Right lung (tissue), 5 donors: ENCODE results near the gene MIA2. TPM values are rescaled to one million over a fixed set of nuclear protein-coding genes. Genes with fewer than 3 reads are reported as not detected.
"Not testable (repeated sequence)": the region's sequence is repeated elsewhere in the genome, so short reads cannot be mapped to it uniquely, and the experiment has no call there.

Experiments
- DNase-seq, 2 donors: peaks; one replicate each; pipeline ENCODE4 v3.0.0-alpha.2; 2013
- polyA plus RNA-seq, 5 donors: library from polyadenylated mRNA; unstranded; fragments of 120-200 nt; gene quantifications; one replicate each; pipeline versions ENCODE4 v1.2.1 to v1.2.3, GENCODE V29; 2013; ENCODE audit warnings: inconsistent platforms in 1 of 5, low replicate concordance in 1 of 5; ENCODE audit not compliant: insufficient read length in 5 of 5, insufficient read depth in 1 of 5

The MIA2 gene
- polyA plus RNA-seq, 5 donors, result 17.1 to 23.0 (median 22.5) TPM

DNA sequence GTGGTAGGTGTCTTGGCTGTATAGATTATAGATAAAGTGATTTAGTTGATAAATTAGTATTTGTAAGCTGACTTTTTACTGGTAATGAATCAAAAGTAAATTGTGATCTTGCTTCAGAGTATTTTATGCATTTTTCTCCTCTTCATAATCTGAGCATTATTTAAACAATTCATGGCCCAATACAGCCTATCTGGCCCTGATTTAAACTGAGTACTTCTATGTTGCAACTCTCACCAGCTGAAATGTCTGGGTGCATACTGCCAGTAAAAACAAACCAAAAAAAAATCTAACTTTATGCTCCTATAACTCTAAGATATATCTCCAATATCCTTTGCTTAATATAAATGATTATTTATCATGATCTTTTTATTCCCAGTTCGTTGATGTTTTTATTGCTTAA lies 86.6 kb downstream of the MIA2 start:
- DNase-seq, result no peak

DNA sequence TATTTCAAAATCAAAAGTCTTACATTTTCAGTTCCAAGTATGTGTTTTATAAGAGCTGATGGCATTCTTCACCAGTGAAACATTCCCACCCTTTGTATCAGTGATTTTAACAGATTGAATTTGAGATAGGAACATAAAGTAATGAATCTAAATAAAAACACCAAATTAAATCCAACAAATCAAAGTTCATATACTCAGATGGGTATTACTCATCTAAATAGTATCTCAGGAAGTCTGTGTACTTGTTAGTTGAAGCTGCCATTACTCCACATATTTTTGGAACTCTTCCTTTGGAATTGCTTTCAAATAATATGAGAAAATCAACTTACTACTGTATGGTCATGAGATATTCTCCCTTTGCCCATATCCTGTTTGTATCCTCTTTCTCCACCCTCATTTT lies 89.1 kb downstream of the MIA2 start:
- DNase-seq, result no peak

DNA sequence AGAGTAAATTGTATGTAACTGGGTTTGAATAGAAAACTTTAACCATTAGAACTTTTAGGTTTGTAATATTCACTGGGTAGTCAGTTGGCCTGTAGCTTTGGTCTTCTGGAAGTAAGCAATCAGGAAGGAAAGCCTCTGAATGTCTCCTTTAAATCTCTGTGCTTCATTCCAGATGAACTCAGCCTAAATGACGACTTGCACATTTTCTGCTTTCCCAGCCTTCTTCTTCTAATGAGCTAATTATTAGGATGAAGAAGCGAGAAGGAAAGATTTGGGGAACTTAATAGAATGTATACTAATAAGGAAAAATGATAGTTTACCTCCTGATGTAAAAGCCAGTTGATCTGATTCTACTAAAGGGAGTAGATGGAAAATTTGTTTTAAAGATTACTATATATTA lies 90.4 kb downstream of the MIA2 start:
- no peak for DNase-seq

DNA sequence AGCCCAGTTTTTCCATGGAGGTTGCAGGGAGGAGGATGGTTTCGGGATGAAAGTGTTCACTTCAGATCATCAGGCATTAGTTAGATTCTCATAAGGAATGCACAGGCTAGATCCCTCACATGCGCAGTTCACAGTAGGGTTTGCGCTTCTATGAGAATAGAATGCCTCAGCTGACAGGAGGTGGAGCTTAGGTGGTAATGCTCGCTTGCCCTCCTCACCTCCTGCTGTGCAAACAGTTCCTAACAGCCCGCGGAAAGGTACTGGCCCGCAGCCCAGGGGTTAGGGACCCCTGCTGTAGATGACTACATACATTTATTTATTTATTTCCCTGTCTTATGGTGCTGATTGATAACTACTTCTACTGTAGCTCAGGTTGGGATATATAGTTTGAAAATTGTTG lies 105.3 kb downstream of the MIA2 start:
- peak; percentile 1 to 2 for DNase-seq

- DNase-seq, result not testable (repeated sequence)
Measured at GRCh38 chr14:39341126-39341525, 107.4 kb downstream of the MIA2 start.

- no peak for DNase-seq
Measured at GRCh38 chr14:39342768-39343167, 109.1 kb downstream of the MIA2 start.

GRCh38 chr14:39343614-39344013 lies 109.9 kb downstream of the MIA2 start:
- DNase-seq, result no peak

- DNase-seq, result no peak
Measured at GRCh38 chr14:39350866-39351265, 117.2 kb downstream of the MIA2 start.

GRCh38 chr14:39351708-39352107 lies 118.0 kb downstream of the MIA2 start:
- no peak for DNase-seq

GRCh38 chr14:39359069-39359468 lies 125.4 kb downstream of the MIA2 start:
- DNase-seq, result not testable (repeated sequence)

DNA sequence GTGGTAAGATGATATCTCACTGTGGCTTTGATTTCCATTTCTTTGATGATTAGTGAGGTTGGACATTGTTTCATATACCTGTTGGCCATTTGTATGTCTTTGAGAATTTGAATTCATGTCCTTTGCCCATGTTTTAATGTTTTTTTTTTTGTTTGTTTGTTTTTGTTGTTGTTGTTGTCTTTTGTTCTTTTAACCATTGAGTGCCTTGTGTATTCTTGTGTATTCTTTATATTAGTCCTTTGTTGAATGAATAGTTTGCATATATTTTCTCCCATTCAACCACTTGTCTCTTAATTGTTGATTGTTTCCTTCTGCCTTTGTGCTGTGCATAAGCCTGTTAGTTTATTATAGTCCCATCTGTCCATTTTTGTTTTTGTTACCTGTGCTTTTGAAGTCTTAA lies 126.6 kb downstream of the MIA2 start:
- DNase-seq, result no peak

DNA sequence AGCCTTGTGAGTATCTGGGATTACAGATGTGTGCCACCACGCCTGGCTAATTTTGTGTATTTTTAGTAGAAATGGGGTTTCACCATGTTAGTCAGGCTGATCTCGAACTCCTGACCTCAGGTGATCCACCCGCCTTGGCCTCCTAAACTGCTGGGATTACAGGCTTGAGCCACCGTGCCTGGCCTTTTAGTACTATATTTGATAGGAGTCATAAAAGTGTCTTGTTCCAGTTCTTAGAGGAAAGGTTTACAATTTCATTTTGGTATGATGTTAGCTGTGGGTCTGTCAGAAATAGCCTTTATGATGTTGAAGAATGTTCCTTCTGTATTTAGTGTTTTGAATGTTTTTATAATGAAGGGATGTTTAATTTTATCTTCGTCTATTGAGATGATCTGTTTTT lies 127.8 kb downstream of the MIA2 start:
- DNase-seq, result not testable (repeated sequence)

DNA sequence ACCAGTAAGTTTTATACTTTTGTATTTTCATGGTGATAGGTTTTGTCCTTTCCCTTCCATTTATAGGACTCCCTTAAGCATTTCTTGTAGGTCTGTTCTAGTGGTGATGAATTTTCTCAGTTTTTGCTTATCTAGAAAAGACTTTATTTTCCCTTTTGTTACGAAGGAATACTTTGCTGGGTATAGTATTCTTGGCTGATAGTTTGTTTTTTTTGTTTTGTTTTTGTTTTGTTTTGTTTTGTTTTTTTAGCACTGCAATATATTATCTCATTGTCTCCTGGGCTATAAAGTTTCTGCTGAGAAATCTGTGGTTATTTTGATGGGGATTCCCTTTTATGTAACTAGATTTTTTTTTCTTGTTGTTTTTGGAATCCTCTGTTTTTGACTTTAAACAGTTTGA lies 130.8 kb downstream of the MIA2 start:
- no peak for DNase-seq

DNA sequence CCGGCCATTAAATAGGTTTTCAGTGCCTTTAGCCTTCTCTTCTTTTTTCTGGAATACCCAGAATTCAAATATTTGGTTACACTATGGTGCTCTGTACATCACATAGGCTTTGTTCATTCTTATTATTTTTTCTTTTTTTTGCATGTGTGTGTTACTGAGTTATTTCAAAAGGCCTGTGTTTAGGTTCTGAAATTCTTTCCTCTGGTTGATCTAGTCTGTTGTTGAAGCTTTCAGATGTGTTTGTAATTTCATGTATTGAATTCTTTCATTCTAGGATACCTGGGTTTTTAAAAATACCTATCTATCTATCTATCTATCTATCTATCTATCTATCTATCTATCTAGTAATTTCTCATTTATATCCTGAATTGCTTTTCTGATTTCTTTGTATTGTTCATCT lies 131.6 kb downstream of the MIA2 start:
- no peak for DNase-seq

DNA sequence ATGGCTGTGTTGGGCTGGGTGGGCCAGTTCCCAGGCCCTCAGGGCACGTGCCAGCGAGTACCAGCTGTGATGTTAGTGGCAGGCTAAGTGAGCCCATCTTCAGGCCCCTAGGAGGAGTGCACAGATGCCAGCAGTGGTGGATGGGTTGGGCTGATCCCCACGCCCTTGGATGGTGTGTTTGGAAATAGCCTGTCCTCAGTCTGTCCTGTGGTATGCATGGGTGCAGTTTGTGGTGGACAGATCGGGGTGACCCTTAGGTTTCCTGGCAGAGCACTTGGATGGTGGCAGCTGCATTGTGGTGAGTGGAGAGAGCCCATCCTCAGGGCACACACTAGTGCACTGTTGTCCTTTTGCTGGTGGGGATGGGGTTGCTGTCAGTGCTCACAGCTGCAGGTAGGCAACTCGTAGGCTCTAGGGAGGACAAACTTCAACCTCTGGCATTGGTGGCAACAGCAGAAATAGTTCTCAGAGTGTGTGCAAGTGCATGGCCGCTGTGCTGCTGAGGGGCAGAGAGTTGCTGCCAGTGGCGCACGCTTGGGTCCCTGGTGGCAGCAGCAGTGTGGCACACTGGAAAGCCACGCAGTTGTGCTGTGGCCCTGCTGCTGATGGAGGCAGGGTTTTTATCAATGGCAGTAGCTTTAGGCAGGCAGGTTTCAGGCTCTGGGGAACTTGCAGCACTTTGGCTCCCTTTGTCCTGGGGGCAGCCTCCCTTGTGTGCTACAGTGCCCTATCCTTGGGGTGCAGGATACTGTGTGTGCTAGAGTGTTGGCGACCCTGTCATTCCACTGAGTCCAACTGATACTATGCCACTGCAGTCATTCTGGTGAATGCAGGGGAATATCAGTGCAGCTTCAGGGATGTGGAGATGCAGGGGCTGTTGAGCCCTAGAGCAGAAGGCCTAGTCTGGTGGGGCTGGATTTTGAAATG lies 133.0 kb downstream of the MIA2 start:
- no peak for DNase-seq

DNA sequence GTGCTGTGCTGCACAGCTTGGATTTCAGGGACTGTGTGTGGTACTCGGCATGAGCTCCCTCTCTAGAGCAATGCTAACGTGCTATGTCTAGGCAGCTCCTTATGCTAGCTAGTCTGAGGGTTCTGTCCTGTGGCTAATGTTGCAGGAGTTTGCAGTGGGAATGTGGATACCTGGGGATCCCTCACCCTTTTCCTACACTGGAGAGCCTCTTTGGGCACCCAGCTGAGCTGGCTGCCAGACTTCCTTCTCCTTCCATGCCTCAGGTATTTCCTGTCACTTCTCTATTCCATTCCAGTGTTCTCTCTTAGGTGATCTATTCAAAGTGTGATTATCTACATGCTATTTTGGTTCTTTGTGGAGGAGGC lies 133.7 kb downstream of the MIA2 start:
- no peak for DNase-seq

GRCh38 chr14:39368261-39368959 lies 134.7 kb downstream of the MIA2 start:
- peak; percentile 35 to 64 for DNase-seq

- no peak for DNase-seq
Measured at GRCh38 chr14:39369029-39369428, 135.3 kb downstream of the MIA2 start.

DNA sequence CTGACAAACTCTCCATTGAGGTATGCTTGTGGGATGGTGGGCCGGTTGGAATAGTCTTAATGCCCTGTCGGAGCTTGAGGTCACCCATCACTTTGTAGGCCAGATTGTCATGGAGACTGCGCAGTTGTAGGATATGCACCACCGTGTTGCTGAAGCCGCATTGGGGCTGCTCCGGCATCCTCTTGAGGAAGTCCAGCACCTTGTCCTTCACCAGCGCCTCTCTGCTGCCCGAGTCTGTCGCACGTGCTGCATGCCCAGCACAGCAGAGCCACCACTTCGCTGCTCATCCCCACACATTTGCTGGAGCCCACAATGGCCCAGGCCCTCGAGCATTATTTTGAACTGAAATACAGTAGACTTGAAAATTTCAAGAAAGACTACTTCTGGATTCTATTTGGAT lies 136.7 kb downstream of the MIA2 start:
- DNase-seq, result no peak

DNA sequence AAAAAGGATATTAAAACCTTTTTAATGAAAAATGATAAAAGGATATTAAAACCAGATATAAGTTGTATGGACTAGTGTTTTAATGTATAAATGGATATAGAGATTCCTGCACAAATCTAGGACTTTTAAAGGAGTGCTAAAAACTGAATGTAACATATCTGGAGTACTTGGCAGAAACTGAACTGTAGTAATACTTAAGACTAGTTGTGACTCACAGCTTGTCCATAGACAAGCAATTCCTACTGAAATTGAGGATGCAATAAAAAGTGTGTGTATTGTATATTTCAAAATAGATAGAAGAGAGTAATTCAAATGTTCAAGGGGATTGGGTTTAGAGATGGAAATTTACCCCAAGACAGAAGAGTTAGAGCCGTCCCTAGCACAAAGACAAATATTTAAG lies 138.9 kb downstream of the MIA2 start:
- no peak for DNase-seq

- DNase-seq, result no peak
Measured at GRCh38 chr14:39374851-39375250, 141.1 kb downstream of the MIA2 start.

GRCh38 chr14:39376667-39377403 lies 143.1 kb downstream of the MIA2 start:
- DNase-seq, result no peak

DNA sequence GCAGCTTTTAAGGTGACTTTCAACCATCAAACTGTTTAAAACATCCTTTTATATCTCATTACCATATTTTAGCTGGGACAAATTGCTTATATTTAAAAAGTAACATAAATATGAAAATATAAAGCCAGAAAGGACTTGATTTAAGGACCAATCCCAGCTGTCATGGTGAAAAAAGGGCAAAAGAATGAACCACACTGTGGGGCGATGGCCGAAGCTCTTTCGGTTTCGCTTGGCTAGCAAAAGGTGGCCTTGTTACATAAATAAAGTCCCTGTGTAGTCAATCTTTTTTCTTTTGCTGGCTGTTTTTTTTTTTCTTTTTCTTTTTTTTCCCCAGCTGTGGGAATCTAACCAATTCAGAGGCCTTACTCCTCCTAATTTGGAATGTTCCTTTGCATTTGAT lies 147.7 kb downstream of the MIA2 start:
- DNase-seq, result no peak
